ENCODE data around the gene IFNAR2. TPM values are rescaled to one million over a fixed set of nuclear protein-coding genes. Genes with fewer than 3 reads are reported as not detected.

IFNAR2 gene
- total and polyA plus RNA-seq, 2 donors (not counting 1 experiment from before 2014, with no cell fraction given) = 5.6 to 24.3 TPM

DNA sequence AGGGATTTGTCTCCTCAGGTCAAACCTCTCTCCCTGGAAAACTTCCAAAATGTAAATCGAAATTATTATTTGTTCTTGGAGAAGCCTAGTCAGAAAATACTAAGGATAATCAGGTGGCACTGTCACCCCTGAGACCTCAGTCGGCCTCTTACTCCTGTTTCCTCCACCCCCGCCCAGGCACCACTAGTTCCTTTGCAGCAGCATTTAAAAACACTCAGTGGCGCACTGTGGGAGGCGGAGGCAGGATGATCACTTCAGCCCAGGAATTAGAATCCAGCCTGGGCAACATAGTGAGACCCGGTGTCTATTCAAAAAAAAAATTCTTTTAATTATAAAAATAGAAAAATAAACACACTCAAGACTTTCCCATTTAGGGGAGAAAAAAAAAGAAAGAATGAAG lies 18.0 kb upstream of the IFNAR2 start:
- Histone ChIP-seq H4K20me1 (ENCODE audit: control insufficient read depth, extremely low read depth, insufficient read depth, low read length) (no peaks in the 10 kb centered on the region), H2AFZ (ENCODE audit: low read length) (no peak overlapping the region), H3K27ac (ENCODE audit: insufficient read depth, low read length) (no peak overlapping the region), H3K79me2 (ENCODE audit: control insufficient read depth, insufficient read depth, low read length) (no peaks in the 10 kb centered on the region), H3K36me3 (ENCODE audit: control insufficient read depth, insufficient read depth, low read length) (no peaks in the 10 kb centered on the region), H3K4me3 (replicated peaks in 1 of 4; ENCODE audit: control extremely low read depth in 1 of 4, insufficient read depth in 1 of 4, low read depth in 3 of 4, low read length in 4 of 4) (no peak overlapping the region), H3K27me3 (ENCODE audit: control insufficient read depth, insufficient read depth, low read length) (peaks cover 4% of the 10 kb centered on the region), H3K9ac (ENCODE audit: insufficient read depth, low read length) (no peak overlapping the region), H3K9me3 (ENCODE audit: control insufficient read depth, insufficient read depth, low read depth, low read length) (no peaks in the 10 kb centered on the region), H3K4me1 (ENCODE audit: control insufficient read depth, extremely low read depth, insufficient read depth, low read length) (no peaks in the 10 kb centered on the region), H3K4me2 (ENCODE audit: extremely low read depth, insufficient read depth, low read length) (no peak overlapping the region)
- TF ChIP-seq EZH2 (IDR thresholded peaks at IDR 0.05; ENCODE audit: low read length, missing control alignments) (no peak), CTCF (conservative IDR thresholded peaks at IDR 0.05 in 1 of 2, IDR thresholded peaks at IDR 0.05 in 1 of 2; ENCODE audit: low read depth in 1 of 2, low read length in 2 of 2) (no peak)
- DNase-seq (ENCODE audit: low read depth in 2 of 2) = no peak

GRCh38 chr21:33212159-33212851 lies 17.4 kb upstream of the IFNAR2 start:
- no peaks in the 10 kb centered on the region for H3K79me2 ChIP-seq (ENCODE audit: control insufficient read depth, insufficient read depth, low read length)
- no peaks in the 10 kb centered on the region for H3K4me1 ChIP-seq (ENCODE audit: control insufficient read depth, extremely low read depth, insufficient read depth, low read length)
- H3K4me3 ChIP-seq (replicated peaks in 1 of 4; ENCODE audit: control extremely low read depth in 1 of 4, insufficient read depth in 1 of 4, low read depth in 3 of 4, low read length in 4 of 4) = no peak overlapping the region
- H3K4me2 ChIP-seq (ENCODE audit: extremely low read depth, insufficient read depth, low read length) = peak overlapping the region; percentile 59
- peaks cover 4% of the 10 kb centered on the region for H3K27me3 ChIP-seq (ENCODE audit: control insufficient read depth, insufficient read depth, low read length)
- no peaks in the 10 kb centered on the region for H4K20me1 ChIP-seq (ENCODE audit: control insufficient read depth, extremely low read depth, insufficient read depth, low read length)
- H3K9ac ChIP-seq (ENCODE audit: insufficient read depth, low read length) = no peak overlapping the region
- H2AFZ ChIP-seq (ENCODE audit: low read length) = peak overlapping the region; percentile 40
- no peak for TF ChIP-seq EZH2 (IDR thresholded peaks at IDR 0.05; ENCODE audit: low read length, missing control alignments)
- TF ChIP-seq CTCF (conservative IDR thresholded peaks at IDR 0.05 in 1 of 2, IDR thresholded peaks at IDR 0.05 in 1 of 2; ENCODE audit: low read depth in 1 of 2, low read length in 2 of 2) = no peak
- H3K9me3 ChIP-seq (ENCODE audit: control insufficient read depth, insufficient read depth, low read depth, low read length) = no peaks in the 10 kb centered on the region
- H3K27ac ChIP-seq (ENCODE audit: insufficient read depth, low read length) = no peak overlapping the region
- DNase-seq (ENCODE audit: low read depth in 2 of 2) = peak; percentile 25 to 70
- no peaks in the 10 kb centered on the region for H3K36me3 ChIP-seq (ENCODE audit: control insufficient read depth, insufficient read depth, low read length)

GRCh38 chr21:33214056-33214455 lies 15.7 kb upstream of the IFNAR2 start:
- H2AFZ ChIP-seq (ENCODE audit: low read length) = no peak overlapping the region
- no peaks in the 10 kb centered on the region for H4K20me1 ChIP-seq (ENCODE audit: control insufficient read depth, extremely low read depth, insufficient read depth, low read length)
- TF ChIP-seq EZH2 (IDR thresholded peaks at IDR 0.05; ENCODE audit: low read length, missing control alignments) (no peak), CTCF (conservative IDR thresholded peaks at IDR 0.05 in 1 of 2, IDR thresholded peaks at IDR 0.05 in 1 of 2; ENCODE audit: low read depth in 1 of 2, low read length in 2 of 2) (no peak)
- H3K27ac ChIP-seq (ENCODE audit: insufficient read depth, low read length) = no peak overlapping the region
- H3K4me2 ChIP-seq (ENCODE audit: extremely low read depth, insufficient read depth, low read length) = no peak overlapping the region
- no peaks in the 10 kb centered on the region for H3K36me3 ChIP-seq (ENCODE audit: control insufficient read depth, insufficient read depth, low read length)
- no peak for DNase-seq (ENCODE audit: low read depth in 2 of 2)
- no peaks in the 10 kb centered on the region for H3K4me1 ChIP-seq (ENCODE audit: control insufficient read depth, extremely low read depth, insufficient read depth, low read length)
- no peaks in the 10 kb centered on the region for H3K9me3 ChIP-seq (ENCODE audit: control insufficient read depth, insufficient read depth, low read depth, low read length)
- no peak overlapping the region for H3K4me3 ChIP-seq (replicated peaks in 1 of 4; ENCODE audit: control extremely low read depth in 1 of 4, insufficient read depth in 1 of 4, low read depth in 3 of 4, low read length in 4 of 4)
- no peak overlapping the region for H3K9ac ChIP-seq (ENCODE audit: insufficient read depth, low read length)
- no peaks in the 10 kb centered on the region for H3K79me2 ChIP-seq (ENCODE audit: control insufficient read depth, insufficient read depth, low read length)
- peaks cover 2% of the 10 kb centered on the region for H3K27me3 ChIP-seq (ENCODE audit: control insufficient read depth, insufficient read depth, low read length)

Measured in fibroblast of lung (primary cell).